CD4-positive, alpha-beta memory T cell (primary cell): ENCODE measurements around the gene LMTK3. TPM values are rescaled to one million over a fixed set of nuclear protein-coding genes. Genes with fewer than 3 reads are reported as not detected.
A peak's percentile ranks its signal among the peaks of the same experiment; 100 is the strongest.
"Not testable (repeated sequence)": the region's sequence is repeated elsewhere in the genome, so short reads cannot be mapped to it uniquely, and the experiment has no call there.

Experiments
- CTCF ChIA-PET: fragments of 350-600 bp; sonication (Branson Sonifier 250); formaldehyde crosslinking; loops from one replicate; lab custom pipeline; 2021; ENCODE audit warnings: inconsistent platforms; ENCODE audit not compliant: partially characterized antibody; lab: Charles Lee
- POLR2A ChIA-PET: fragments of 350-600 bp; sonication (Branson Sonifier 250); formaldehyde crosslinking; loops from one replicate; lab custom pipeline; 2021; ENCODE audit not compliant: partially characterized antibody; lab: Charles Lee
- DNase-seq, 5 donors: peaks; one replicate each; pipeline versions ENCODE4 v3.0.0 to v3.0.0-alpha.2; 2020 to 2022; ENCODE audit warnings: mixed read lengths in 1 of 5
- H3K27ac ChIP-seq: one replicate; pipeline ENCODE4 v1.7.0; 2013; ENCODE audit warnings: low read depth, low read length
- H3K27me3 ChIP-seq: 2 replicates; pipeline ENCODE4 v1.7.0; 2013; ENCODE audit warnings: mild to moderate bottlenecking, low read length, moderate library complexity; ENCODE audit not compliant: insufficient read depth
- H3K36me3 ChIP-seq: 2 replicates; pipeline ENCODE4 v1.7.0; 2013; ENCODE audit warnings: mild to moderate bottlenecking, low read length, moderate library complexity; ENCODE audit not compliant: insufficient read depth
- H3K4me1 ChIP-seq: 2 replicates; pipeline ENCODE4 v1.7.0; 2013; ENCODE audit warnings: mild to moderate bottlenecking, low read length, moderate library complexity; ENCODE audit not compliant: insufficient read depth
- H3K4me3 ChIP-seq, 2 donors: one replicate each; pipeline ENCODE4 v1.7.0; 2013; ENCODE audit warnings: low read length in 2 of 2, mild to moderate bottlenecking in 1 of 2
- H3K9me3 ChIP-seq, 2 donors: one replicate each; pipeline ENCODE4 v1.7.0; 2013; ENCODE audit warnings: low read length in 2 of 2, control low read depth in 1 of 2; ENCODE audit not compliant: control insufficient read depth in 1 of 2
- H3K27ac Mint-ChIP-seq, 7 donors: one replicate each; pipeline ENCODE4 v1.8.0; 2020 to 2021; ENCODE audit warnings: mixed read lengths in 7 of 7, mild to moderate bottlenecking in 6 of 7, inconsistent platforms in 3 of 7, moderate library complexity in 3 of 7
- H3K27me3 Mint-ChIP-seq, 2 donors: one replicate each; pipeline ENCODE4 v1.8.0; 2020 to 2021; ENCODE audit warnings: mixed read lengths in 2 of 2
- H3K36me3 Mint-ChIP-seq, 2 donors: one replicate each; pipeline ENCODE4 v1.8.0; 2020 to 2021; ENCODE audit warnings: mixed read lengths in 2 of 2, inconsistent platforms in 1 of 2, mild to moderate bottlenecking in 1 of 2
- H3K4me1 Mint-ChIP-seq, 4 donors: one replicate each; pipeline ENCODE4 v1.8.0; 2020 to 2021; ENCODE audit warnings: mixed read lengths in 4 of 4, mild to moderate bottlenecking in 1 of 4
- H3K4me3 Mint-ChIP-seq, 8 donors: one replicate each; pipeline ENCODE4 v1.8.0; 2020 to 2021; ENCODE audit warnings: mixed read lengths in 8 of 8, mild to moderate bottlenecking in 7 of 8, moderate library complexity in 6 of 8, inconsistent platforms in 3 of 8
- H3K9me3 Mint-ChIP-seq, 8 donors: one replicate each; pipeline ENCODE4 v1.8.0; 2020 to 2021; ENCODE audit warnings: mixed read lengths in 8 of 8, mild to moderate bottlenecking in 5 of 8, inconsistent platforms in 3 of 8, moderate library complexity in 1 of 8
- intact Hi-C: fragments of 100-400 bp; cut with micrococcal nuclease; formaldehyde crosslinking; loops from one replicate; pipeline ENCODE4 v1.15.1; 2023
- polyA plus RNA-seq, 2 donors: library from polyadenylated mRNA; unstranded; fragments of 300-500 nt; fragmentation: Illumina TruSeq; gene quantifications; one replicate each; pipeline ENCODE4 v1.2.3, GENCODE V29; 2021
- total RNA-seq, 2 experiments: library from RNA; stranded (reverse); gene quantifications; one replicate each; pipeline ENCODE4 v1.2.3, GENCODE V29; 2021

Gene LMTK3
- total and polyA plus RNA-seq, 4 experiments from 2014 or later: 0.17 to 20.6 (median 18.5) TPM; not detected in 1

GRCh38 chr19:48547722-48548121 lies 36.1 kb upstream of the LMTK3 start:
- POLR2A ChIA-PET: no interaction called here
- no peak overlapping the region for H3K4me3 Mint-ChIP-seq
- H3K4me3 ChIP-seq: no peak overlapping the region
- H3K4me1 ChIP-seq: no peaks in the 10 kb centered on the region
- intact Hi-C loops: no loop called here
- no peak for DNase-seq
- no peaks in the 10 kb centered on the region for H3K4me1 Mint-ChIP-seq
- H3K9me3 ChIP-seq: no peaks in the 10 kb centered on the region
- H3K9me3 Mint-ChIP-seq: no peaks in the 10 kb centered on the region
- H3K27me3 Mint-ChIP-seq: peaks cover 3 to 4% of the 10 kb centered on the region in 2 donors
- CTCF ChIA-PET: no interaction called here
- no peak overlapping the region for H3K27ac Mint-ChIP-seq
- no peaks in the 10 kb centered on the region for H3K36me3 Mint-ChIP-seq
- H3K36me3 ChIP-seq: no peaks in the 10 kb centered on the region
- no peak overlapping the region for H3K27ac ChIP-seq
- no peaks in the 10 kb centered on the region for H3K27me3 ChIP-seq

GRCh38 chr19:48544856-48545750 lies 33.5 kb upstream of the LMTK3 start:
- Mint-ChIP-seq H3K36me3 (no peaks in the 10 kb centered on the region), H3K4me1 (no peaks in the 10 kb centered on the region), H3K9me3 (no peaks in the 10 kb centered on the region), H3K27ac (no peak overlapping the region), H3K27me3 (peaks cover 0 to 2% of the 10 kb centered on the region in 2 donors), H3K4me3 (no peak overlapping the region)
- no peak for DNase-seq
- Histone ChIP-seq H3K27ac (no peak overlapping the region), H3K4me3 (no peak overlapping the region), H3K9me3 (no peaks in the 10 kb centered on the region), H3K4me1 (no peaks in the 10 kb centered on the region), H3K36me3 (no peaks in the 10 kb centered on the region), H3K27me3 (no peaks in the 10 kb centered on the region)
- ChIA-PET CTCF (no interaction called here), POLR2A (no interaction called here)
- intact Hi-C loops: no loop called here

GRCh38 chr19:48543121-48543710 lies 31.6 kb upstream of the LMTK3 start:
- ChIA-PET CTCF (no interaction called here), POLR2A (no interaction called here)
- no peaks in the 10 kb centered on the region for H3K9me3 Mint-ChIP-seq
- no peaks in the 10 kb centered on the region for H3K27me3 ChIP-seq
- H3K4me1 Mint-ChIP-seq: no peaks in the 10 kb centered on the region
- H3K27me3 Mint-ChIP-seq: peaks cover 0 to 2% of the 10 kb centered on the region in 2 donors
- intact Hi-C loops: no loop called here
- H3K9me3 ChIP-seq: no peaks in the 10 kb centered on the region
- no peaks in the 10 kb centered on the region for H3K36me3 ChIP-seq
- DNase-seq: no peak
- H3K36me3 Mint-ChIP-seq: no peaks in the 10 kb centered on the region
- no peak overlapping the region for H3K4me3 ChIP-seq
- H3K27ac ChIP-seq: no peak overlapping the region
- no peak overlapping the region for H3K4me3 Mint-ChIP-seq
- no peak overlapping the region for H3K27ac Mint-ChIP-seq
- no peaks in the 10 kb centered on the region for H3K4me1 ChIP-seq

- Histone ChIP-seq H3K9me3 (no peaks in the 10 kb centered on the region), H3K27ac (no peak overlapping the region), H3K4me1 (no peaks in the 10 kb centered on the region), H3K36me3 (no peaks in the 10 kb centered on the region), H3K4me3 (no peak overlapping the region), H3K27me3 (no peaks in the 10 kb centered on the region)
- Mint-ChIP-seq H3K4me1 (no peaks in the 10 kb centered on the region), H3K27me3 (peaks cover 0 to 2% of the 10 kb centered on the region in 2 donors), H3K4me3 (no peak overlapping the region), H3K27ac (peak overlapping the region in 1 of 7 donors; percentile 30), H3K9me3 (no peaks in the 10 kb centered on the region), H3K36me3 (no peaks in the 10 kb centered on the region)
- intact Hi-C loops: no loop called here
- POLR2A ChIA-PET: no interaction called here
- CTCF ChIA-PET: no interaction called here
- DNase-seq: no peak
Observed at GRCh38 chr19:48541813-48542212, 30.2 kb upstream of the LMTK3 start.

- no peaks in the 10 kb centered on the region for H3K36me3 ChIP-seq
- no peaks in the 10 kb centered on the region for H3K4me1 Mint-ChIP-seq
- intact Hi-C loops: no loop called here
- no peaks in the 10 kb centered on the region for H3K27me3 ChIP-seq
- H3K9me3 ChIP-seq: no peaks in the 10 kb centered on the region
- H3K27me3 Mint-ChIP-seq: peaks cover 0 to 2% of the 10 kb centered on the region in 2 donors
- H3K36me3 Mint-ChIP-seq: no peaks in the 10 kb centered on the region
- POLR2A ChIA-PET: no interaction called here
- no peak overlapping the region for H3K4me3 ChIP-seq
- H3K4me3 Mint-ChIP-seq: no peak overlapping the region
- H3K4me1 ChIP-seq: no peaks in the 10 kb centered on the region
- no peak for DNase-seq
- no peak overlapping the region for H3K27ac ChIP-seq
- H3K27ac Mint-ChIP-seq: peak overlapping the region in 1 of 7 donors; percentile 59
- CTCF ChIA-PET: interaction anchor here (0.6 kb wide), 1 partner anchor 45 kb away, joined by 3 read pairs; no protein-coding TSS in a partner anchor
- no peaks in the 10 kb centered on the region for H3K9me3 Mint-ChIP-seq
Observed at GRCh38 chr19:48540110-48540509, 28.5 kb upstream of the LMTK3 start.

- POLR2A ChIA-PET: no interaction called here
- H3K4me1 ChIP-seq: no peaks in the 10 kb centered on the region
- CTCF ChIA-PET: interaction anchor here (0.6 kb wide), 2 partner anchors 45 to 125 kb away, joined by 3 read pairs; no protein-coding TSS in a partner anchor
- Mint-ChIP-seq H3K36me3 (no peaks in the 10 kb centered on the region), H3K9me3 (no peaks in the 10 kb centered on the region), H3K4me3 (no peak overlapping the region), H3K27ac (no peak overlapping the region), H3K4me1 (no peaks in the 10 kb centered on the region), H3K27me3 (peaks cover 0 to 2% of the 10 kb centered on the region in 2 donors)
- H3K27ac ChIP-seq: no peak overlapping the region
- no peaks in the 10 kb centered on the region for H3K27me3 ChIP-seq
- intact Hi-C loops: no loop called here
- DNase-seq: no peak
- no peaks in the 10 kb centered on the region for H3K36me3 ChIP-seq
- H3K9me3 ChIP-seq: no peaks in the 10 kb centered on the region
- H3K4me3 ChIP-seq: no peak overlapping the region
Observed at GRCh38 chr19:48539503-48540096, 28.0 kb upstream of the LMTK3 start.

- H3K4me3 ChIP-seq, H3K4me1 ChIP-seq, H3K27ac Mint-ChIP-seq, POLR2A ChIA-PET, H3K4me1 Mint-ChIP-seq, DNase-seq, H3K9me3 Mint-ChIP-seq, H3K27me3 Mint-ChIP-seq, CTCF ChIA-PET, H3K27me3 ChIP-seq, H3K4me3 Mint-ChIP-seq, H3K9me3 ChIP-seq, H3K27ac ChIP-seq, intact Hi-C loops, H3K36me3 ChIP-seq, H3K36me3 Mint-ChIP-seq: not testable (repeated sequence)
Observed at GRCh38 chr19:48538057-48538456, 26.4 kb upstream of the LMTK3 start.
